ENCODE data around the gene THRSP. TPM values are rescaled to one million over a fixed set of nuclear protein-coding genes. Genes with fewer than 3 reads are reported as not detected.
"Not testable (repeated sequence)": the region's sequence is repeated elsewhere in the genome, so short reads cannot be mapped to it uniquely, and the experiment has no call there.

THRSP gene
- total RNA-seq, 1 experiment from 2014 or later: not detected

DNA sequence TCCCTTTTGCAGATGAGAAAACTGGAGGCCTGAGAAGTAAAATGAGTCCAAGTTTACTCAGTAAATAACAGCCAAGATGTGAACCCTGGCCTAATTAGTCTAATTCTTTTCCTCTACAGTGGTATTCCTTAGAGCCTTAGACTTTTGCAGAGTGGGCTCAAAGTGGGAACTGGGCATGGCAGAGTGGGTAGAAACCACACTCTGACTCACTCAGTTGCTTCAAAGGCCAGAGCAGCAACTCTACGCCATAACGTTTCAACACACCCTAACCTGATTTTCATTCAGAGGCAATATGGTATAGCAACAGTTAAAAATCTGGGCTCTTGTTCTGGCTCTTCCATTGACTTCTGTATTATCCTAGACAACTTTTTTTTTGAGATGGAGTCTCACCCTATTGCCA, 2.8 kb downstream of the THRSP start:
- no peak for DNase-seq (ENCODE audit: low spot score)

- no peak for DNase-seq (ENCODE audit: low spot score)
Observed at GRCh38 chr11:78067704-78068103, 4.0 kb downstream of the THRSP start.

GRCh38 chr11:78069465-78069864, 5.8 kb downstream of the THRSP start:
- DNase-seq (ENCODE audit: low spot score): no peak

DNA sequence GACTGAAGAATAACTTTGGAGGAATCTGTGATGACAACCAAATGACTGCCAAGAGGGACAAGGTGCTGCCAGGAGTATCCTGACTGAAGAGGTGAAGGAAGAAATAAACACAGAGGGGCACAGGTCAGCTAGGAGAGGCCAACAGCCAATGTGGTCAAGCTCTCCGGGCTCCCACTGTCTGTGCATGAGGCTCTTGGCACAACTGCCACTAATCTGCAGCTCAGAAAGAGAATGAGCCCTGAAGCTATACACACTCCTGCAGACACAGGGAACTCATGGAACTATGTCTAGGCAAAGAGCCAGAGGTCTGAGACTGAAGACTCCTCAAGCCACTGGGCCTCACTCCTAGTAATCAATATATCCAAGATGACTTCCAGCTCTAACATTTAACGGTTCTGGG, 7.0 kb downstream of the THRSP start:
- no peak for DNase-seq (ENCODE audit: low spot score)

- DNase-seq (ENCODE audit: low spot score): no peak
Observed at GRCh38 chr11:78071717-78072116, 8.1 kb downstream of the THRSP start.

DNA sequence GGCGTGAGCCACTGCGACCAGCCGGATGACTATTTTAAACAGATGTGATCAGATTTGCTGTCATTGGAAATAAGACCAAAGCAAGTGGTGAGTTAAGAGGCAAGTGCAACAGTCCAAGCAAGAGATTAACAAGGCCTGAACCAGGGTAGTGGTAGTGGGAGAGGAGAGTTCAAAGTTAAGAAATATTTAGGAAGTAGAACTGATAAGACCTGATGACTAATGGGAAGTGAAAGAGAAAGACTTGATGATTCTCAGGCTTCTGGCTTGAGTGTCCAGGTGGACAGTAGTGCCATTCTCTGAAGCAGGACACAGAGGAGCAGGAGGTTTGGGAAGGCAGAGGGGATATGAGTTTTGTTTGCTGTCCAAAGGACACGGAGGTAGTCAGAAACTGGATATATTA, 8.8 kb downstream of the THRSP start:
- no peak for DNase-seq (ENCODE audit: low spot score)

DNA sequence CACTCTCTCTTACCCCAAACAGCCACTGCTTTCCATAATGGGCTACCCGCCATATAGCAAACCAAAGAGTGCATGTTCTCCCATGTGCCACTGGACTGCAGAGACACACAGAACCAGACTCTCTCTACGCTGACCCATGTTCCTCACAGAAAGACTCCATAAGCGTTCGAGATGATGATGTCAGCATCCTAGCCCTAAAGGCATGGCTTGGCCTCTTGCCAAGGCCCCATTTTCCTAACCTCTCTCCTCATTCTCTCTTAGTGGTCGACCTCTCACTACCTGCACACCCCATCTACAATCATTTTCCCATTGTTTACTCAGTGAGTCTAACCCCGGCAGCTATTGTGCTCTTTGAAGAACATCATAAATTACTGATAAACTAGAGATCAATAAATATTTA, 11.1 kb downstream of the THRSP start:
- DNase-seq (ENCODE audit: low spot score): no peak

DNA sequence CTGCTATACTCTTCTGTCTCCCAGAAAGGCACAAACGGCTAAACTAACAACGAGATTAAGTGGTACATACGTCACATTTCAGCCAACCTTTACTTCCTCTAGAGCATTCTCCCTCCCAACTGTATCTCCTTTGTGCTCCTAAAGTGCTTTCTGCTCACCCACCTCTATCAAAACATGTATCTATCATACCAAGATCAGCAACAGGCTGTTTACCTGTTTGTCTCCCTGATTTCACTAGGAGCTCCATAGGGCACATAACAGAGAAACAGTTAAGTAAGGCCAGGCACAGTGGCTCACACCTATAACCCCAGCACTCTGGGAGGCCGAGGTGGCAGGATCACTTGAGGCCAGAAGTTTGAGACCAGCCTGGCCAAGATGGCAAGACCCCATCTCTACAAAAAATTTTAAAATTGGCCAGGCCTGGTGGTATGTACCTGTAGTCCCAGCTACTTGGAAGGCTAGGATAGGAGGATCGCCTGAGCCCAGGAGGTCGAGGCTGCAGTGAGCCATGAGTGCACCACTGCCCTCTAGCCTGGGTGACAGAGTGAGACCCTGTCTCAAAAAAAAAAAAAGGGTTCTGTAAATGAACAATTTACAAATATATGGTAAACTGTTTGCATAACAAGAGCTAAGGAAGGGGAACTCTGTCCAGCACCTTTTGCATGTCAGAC, 13.2 kb downstream of the THRSP start:
- no peak for DNase-seq (ENCODE audit: low spot score)

DNA sequence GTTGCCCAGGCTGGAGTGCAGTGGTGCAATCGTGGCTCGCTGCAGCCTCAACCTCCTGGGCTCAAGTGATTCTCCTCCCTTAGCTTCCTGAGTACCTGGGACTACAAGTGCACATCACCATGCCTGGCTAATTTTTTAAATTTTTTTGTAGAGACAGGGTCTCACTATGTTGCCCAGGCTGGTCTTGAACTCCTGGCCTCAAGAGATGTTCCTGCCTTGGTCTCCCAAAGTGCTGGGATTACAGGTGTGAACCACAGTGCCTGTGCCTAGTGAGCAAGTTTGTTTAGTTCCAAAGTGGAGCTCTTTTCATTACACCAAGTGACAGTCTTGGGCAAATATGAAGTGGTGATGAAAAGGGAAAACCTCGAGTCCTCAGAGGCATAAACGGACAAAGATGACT, 13.9 kb downstream of the THRSP start:
- not testable (repeated sequence) for DNase-seq (ENCODE audit: low spot score)

- no peak for DNase-seq (ENCODE audit: low spot score)
Observed at GRCh38 chr11:78078218-78079167, 14.8 kb downstream of the THRSP start.

GRCh38 chr11:78079232-78080083, 15.8 kb downstream of the THRSP start, which contains the start of gene NDUFC2:
Gene NDUFC2 (minus strand): TSS chr11:78079862. CDS start chr11:78079744, 118 bp downstream.
- peak; percentile 68 for DNase-seq (ENCODE audit: low spot score)

DNA sequence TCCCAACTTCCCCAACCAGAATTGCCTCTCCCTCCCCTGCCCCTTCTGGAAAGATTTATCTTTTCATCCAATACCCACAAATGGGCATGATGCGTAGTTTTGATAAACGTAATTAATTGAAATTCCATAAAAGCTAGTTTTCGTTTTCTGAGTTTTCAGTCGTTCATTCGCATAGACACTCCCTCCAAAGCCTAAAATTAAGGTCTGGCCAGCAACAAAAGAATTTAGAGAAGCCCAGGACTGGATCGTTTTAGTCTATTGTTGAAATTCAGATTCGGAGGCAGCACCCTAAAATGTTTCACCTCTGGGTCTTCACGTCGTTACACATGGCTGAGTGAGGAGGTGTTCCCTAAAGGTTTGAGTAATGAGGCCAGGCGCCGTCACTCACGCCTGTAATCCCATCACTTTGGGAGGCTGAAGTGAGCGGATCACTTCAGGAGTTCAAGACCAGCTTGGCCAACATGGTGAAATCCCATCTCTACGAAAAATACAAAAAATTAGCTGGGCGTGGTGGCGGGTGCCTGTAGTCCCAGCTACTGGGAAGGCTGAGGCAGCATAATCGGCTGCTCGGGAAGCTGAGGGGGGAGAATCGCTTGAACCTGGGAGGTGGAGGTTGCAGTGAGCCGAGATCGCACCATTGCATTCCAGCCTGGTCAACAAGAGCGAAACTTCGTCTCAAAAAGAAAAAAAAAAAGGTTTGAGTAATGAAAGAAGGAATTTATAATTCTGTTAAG, 16.6 kb downstream of the THRSP start:
- DNase-seq (ENCODE audit: low spot score): no peak

DNA sequence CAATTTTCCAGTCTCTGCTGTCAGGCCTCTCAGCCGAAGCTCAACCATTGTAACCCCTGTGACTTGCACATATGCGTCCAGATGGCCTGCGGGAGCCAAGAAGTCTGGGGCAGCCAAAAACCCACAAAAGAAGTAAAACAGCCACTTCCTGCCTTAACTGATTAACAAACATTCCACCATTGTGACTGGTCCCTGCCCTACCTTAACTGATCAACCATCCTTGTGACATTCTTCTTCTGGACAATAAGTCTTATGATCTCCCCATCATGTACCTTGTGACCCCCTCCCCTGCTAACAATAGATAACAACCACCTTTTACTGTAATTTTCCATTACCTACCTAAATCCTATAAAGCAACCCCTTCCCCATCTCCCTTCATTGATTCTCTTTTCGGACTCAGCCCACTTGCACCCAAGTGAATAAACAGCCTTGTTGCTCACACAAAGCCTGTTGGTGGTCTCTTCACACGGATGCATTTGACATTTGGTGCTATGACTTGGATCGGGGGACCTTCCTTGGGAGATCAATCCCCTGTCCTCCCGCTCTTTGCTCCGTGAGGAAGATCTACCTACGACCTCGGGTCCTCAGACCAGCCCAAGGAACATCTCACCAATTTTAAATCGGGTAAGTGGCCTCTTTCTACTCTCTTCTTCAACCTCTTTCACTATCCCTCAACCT, 17.3 kb downstream of the THRSP start:
- peak; percentile 49 for DNase-seq (ENCODE audit: low spot score)

DNA sequence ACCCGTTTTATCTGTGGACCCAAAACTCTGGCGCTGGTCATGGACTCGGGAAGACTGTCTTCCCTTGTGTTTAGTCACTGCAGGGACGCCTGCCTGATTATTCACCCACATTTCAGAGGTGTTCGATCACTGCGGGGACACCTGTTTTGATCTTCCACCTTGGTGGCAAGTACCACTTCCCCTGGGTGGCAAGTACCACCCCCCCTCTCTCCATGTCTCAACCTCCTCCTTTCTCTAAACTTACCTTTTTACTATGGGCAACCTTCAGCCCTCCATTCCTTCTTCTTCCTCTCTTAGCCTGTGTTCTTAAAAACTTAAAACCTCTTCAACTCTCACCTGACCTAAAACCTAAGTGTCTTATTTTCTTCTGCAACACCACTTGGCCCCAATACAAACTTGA, 17.9 kb downstream of the THRSP start:
- no peak for DNase-seq (ENCODE audit: low spot score)

- no peak for DNase-seq (ENCODE audit: low spot score)
Observed at GRCh38 chr11:78082146-78082545, 18.5 kb downstream of the THRSP start.

DNA sequence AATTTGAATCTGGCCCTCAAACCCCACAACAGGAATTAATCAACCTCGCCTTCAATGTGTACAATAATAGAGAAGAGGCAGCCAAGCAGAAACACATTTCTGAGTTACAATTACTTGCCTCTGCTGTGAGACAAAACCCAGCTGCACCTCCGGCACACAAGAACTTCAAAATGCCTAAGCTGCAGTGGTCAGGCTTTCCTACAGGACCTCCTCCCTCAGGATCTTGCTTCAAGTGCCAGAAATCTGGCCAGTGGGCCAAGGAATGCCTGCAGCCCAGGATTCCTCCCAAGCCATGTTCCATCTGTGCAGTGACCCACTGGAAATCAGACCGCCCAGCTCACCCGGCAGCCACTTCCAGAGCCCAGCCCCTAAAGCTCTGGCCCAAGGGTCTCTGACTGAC, 19.4 kb downstream of the THRSP start:
- no peak for DNase-seq (ENCODE audit: low spot score)

DNA sequence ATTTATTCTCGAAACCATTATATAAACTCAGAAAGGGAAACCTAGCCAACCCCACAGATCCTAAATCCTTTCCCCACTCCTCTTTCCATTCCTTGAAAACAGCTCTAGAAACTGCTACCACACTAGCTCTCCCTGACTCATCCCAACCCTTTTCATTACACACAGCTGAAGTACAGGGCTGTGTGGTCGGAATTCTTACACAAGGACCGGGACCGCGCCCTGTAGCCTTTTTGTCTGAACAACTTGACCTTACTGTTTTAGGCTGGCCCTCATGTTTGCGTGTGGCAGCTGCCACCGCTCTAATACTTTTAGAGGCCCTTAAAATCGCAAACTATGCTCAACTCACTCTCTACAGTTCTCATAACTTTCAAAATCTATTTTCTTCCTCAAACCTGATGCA, 20.8 kb downstream of the THRSP start:
- not testable (repeated sequence) for DNase-seq (ENCODE audit: low spot score)

DNA sequence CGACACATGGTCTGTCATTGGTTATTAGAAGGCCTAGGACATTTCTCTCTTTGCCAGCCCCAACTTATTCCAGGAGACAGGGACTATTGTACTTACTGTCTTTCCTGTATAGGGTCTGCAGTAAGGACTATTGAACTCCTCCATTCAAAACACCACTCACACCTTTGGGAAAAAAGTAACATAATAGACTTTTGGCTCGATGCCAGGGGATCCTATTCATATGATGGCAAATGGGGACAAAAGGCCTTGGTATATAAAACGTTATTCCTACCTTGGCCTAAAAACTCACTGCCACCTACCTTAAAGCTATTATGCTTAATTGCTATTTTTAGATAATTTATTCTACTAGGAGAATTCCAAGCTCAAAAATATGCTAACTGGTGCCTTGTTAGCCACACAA, 22.3 kb downstream of the THRSP start:
- no peak for DNase-seq (ENCODE audit: low spot score)

GRCh38 chr11:78086521-78087074, 22.9 kb downstream of the THRSP start:
- not testable (repeated sequence) for DNase-seq (ENCODE audit: low spot score)

DNA sequence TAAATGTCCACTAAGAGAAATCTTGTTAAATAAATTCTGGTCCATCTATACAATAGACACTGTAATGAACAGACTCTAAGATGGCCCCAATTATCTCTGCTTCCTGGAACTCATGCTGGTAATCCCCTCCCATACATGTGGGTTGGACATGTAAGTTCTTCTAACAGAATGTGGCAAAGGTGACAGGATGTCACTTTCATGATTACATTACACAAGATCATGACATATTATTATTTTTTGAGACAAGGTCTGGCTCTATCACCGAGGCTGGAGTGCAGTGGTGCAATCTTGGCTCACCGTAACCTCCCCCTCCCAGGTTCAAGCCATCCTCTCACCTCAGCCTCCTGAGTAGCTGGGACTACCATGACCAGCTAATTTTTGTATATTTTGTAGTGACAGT, 30.6 kb downstream of the THRSP start:
- no peak for DNase-seq (ENCODE audit: low spot score)

Data from H4 (cell line).